Karpas-422 (cell line): ENCODE data around the gene PCDHB11. TPM values are rescaled to one million over a fixed set of nuclear protein-coding genes. Genes with fewer than 3 reads are reported as not detected.
"Not testable (repeated sequence)": the region's sequence is repeated elsewhere in the genome, so short reads cannot be mapped to it uniquely, and the experiment has no call there.

Experiments
- DNase-seq: peaks from one replicate; pipeline ENCODE4 v3.0.0-alpha.2; 2015
- H2AFZ ChIP-seq: fragments of 200-600 bp; sonication (generic); 2 replicates; pipeline ENCODE4 v1.6.1; 2014; ENCODE audit warnings: antibody characterized with exemption, low read length, mixed read lengths
- H3K27ac ChIP-seq: fragments of 200-600 bp; sonication (generic); 2 replicates; pipeline ENCODE4 v1.5.1; 2014; ENCODE audit warnings: mild to moderate bottlenecking, low read length, moderate library complexity
- H3K27me3 ChIP-seq: fragments of 200-600 bp; sonication (generic); 2 replicates; pipeline ENCODE4 v1.6.1; 2014; ENCODE audit warnings: low read length, mixed read lengths
- H3K36me3 ChIP-seq: fragments of 200-600 bp; sonication (generic); 2 replicates; pipeline ENCODE4 v1.6.1; 2014; ENCODE audit warnings: low read length, mixed read lengths; ENCODE audit not compliant: insufficient read depth
- H3K4me1 ChIP-seq: fragments of 200-600 bp; sonication (generic); 2 replicates; pipeline ENCODE4 v1.6.1; 2014; ENCODE audit warnings: mild to moderate bottlenecking, low read length, mixed read lengths
- H3K4me2 ChIP-seq: fragments of 200-600 bp; sonication (generic); 2 replicates; pipeline ENCODE4 v1.6.1; 2014; ENCODE audit warnings: low read length, low read depth, mild to moderate bottlenecking; ENCODE audit not compliant: poor library complexity, severe bottlenecking
- H3K4me3 ChIP-seq: fragments of 200-600 bp; sonication (generic); 2 replicates; pipeline ENCODE4 v1.5.1; 2014; ENCODE audit warnings: mild to moderate bottlenecking, antibody characterized with exemption, low read length, mixed read lengths
- H3K79me2 ChIP-seq: fragments of 200-600 bp; sonication (generic); 2 replicates; pipeline ENCODE4 v1.6.1; 2014; ENCODE audit warnings: mild to moderate bottlenecking, low read length, mixed read lengths
- H3K9ac ChIP-seq: fragments of 200-600 bp; sonication (generic); 2 replicates; pipeline ENCODE4 v1.6.0; 2014; ENCODE audit warnings: low read length
- H3K9me2 ChIP-seq: fragments of 200-600 bp; sonication (generic), shearing (Covaris generic); replicated peaks from 2 replicates; pipeline ENCODE4 v1.6.0; 2014; ENCODE audit warnings: mild to moderate bottlenecking, low read length, moderate library complexity; ENCODE audit not compliant: insufficient read depth
- H3K9me3 ChIP-seq: fragments of 300-700, 200-600 bp; sonication (generic); 2 replicates; pipeline ENCODE4 v1.6.1; 2014; ENCODE audit warnings: low read length, mixed read lengths
- H4K20me1 ChIP-seq: fragments of 200-600 bp; sonication (generic); 2 replicates; pipeline ENCODE4 v1.6.1; 2014; ENCODE audit warnings: mild to moderate bottlenecking, antibody characterized with exemption, low read length, low read depth; ENCODE audit not compliant: insufficient read depth
- total RNA-seq: library from RNA; depleted of rRNA; stranded (reverse); fragments of >200 nt; shearing (Covaris generic); gene quantifications from 2 replicates; pipeline ENCODE4 v1.2.3, GENCODE V29; 2014; ENCODE audit warnings: low replicate concordance

PCDHB11 gene
- total RNA-seq, 1 experiment from 2014 or later, result not detected

DNA sequence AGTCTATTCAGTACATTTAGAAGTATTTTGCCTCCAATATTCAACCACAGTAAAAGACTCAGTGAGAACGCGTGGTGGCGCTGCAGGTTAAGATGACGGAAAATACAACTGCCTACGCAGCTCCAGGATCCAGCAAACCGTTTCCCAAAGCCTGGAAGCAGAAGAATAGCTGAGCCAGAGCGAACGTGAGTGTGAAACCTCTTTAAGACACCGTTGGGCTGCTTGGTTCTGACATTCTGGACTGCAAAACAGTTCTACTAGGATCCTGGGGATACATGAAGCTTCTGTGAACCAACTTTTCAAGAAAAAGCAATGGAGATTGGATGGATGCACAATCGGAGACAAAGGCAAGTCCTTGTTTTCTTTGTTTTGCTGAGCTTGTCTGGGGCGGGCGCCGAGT is 17.2 kb upstream of the PCDHB11 start, which contains the start of gene PCDHB16:
Gene PCDHB16 (plus strand): TSS at position 140 of the 400 bp plus-strand sequence. CDS start 173 bp downstream, at position 313.
- Histone ChIP-seq H3K4me3 (no peak within 1 kb of the TSS), H3K9me3 (no peaks in the 10 kb centered on the region), H4K20me1 (no peaks in the 10 kb centered on the region), H2AFZ (no peak within 1 kb of the TSS), H3K4me2 (no peak within 1 kb of the TSS), H3K79me2 (no peaks in the 10 kb centered on the region), H3K27ac (no peak within 1 kb of the TSS), H3K9ac (no peak within 1 kb of the TSS), H3K27me3 (no peaks in the 10 kb centered on the region), H3K36me3 (no peaks in the 10 kb centered on the region), H3K4me1 (no peaks in the 10 kb centered on the region), H3K9me2 (no peaks in the 10 kb centered on the region)
- peak; percentile 68 for DNase-seq

DNA sequence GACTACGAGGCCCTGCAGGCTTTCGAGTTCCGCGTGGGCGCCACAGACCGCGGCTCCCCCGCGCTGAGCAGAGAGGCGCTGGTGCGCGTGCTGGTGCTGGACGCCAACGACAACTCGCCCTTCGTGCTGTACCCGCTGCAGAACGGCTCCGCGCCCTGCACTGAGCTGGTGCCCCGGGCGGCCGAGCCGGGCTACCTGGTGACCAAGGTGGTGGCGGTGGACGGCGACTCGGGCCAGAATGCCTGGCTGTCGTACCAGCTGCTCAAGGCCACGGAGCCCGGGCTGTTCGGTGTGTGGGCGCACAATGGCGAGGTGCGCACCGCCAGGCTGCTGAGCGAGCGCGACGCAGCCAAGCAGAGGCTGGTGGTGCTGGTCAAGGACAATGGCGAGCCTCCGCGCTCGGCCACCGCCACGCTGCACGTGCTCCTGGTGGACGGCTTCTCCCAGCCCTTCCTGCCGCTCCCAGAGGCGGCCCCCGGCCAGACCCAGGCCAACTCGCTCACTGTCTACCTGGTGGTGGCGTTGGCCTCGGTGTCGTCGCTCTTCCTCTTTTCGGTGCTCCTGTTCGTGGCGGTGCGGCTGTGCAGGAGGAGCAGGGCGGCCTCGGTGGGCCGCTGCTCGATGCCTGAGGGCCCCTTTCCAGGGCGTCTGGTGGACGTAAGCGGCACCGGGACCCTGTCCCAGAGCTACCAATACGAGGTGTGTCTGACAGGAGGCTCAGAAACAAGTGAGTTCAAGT is 15.1 kb upstream of the PCDHB11 start:
- H3K36me3 ChIP-seq, H2AFZ ChIP-seq, H3K79me2 ChIP-seq, H3K9me3 ChIP-seq, H3K4me1 ChIP-seq, DNase-seq, H3K27ac ChIP-seq, H3K9me2 ChIP-seq, H3K9ac ChIP-seq, H3K27me3 ChIP-seq, H3K4me3 ChIP-seq, H3K4me2 ChIP-seq, H4K20me1 ChIP-seq: not testable (repeated sequence)

DNA sequence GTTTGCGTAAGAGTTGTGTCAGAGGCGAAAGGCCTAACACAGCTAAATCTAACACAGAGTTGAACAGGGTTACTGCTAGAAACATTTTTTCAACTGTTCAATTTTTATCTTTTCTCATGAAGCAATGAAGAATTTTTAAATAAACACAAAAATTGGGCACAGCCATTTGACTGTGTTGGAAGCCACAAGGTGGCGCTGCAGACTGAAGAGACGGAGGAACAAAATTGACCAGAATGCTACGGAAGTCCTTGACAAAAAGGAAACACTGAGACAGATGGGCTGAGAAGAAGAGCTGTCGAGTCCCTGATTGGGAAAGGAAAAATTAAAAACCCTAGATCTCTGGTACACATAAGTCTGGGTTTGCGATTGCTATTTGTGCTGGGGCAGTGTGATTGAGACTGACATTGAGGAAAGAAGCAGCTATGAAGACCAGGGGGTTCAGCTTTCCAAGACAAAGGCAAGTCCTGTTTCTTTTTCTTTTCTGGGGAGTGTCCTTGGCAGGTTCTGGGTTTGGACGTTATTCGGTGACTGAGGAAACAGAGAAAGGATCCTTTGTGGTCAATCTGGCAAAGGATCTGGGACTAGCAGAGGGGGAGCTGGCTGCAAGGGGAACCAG is 12.4 kb upstream of the PCDHB11 start, which contains the start of gene PCDHB9:
Gene PCDHB9 (plus strand): TSS at position 265 of the 616 bp plus-strand sequence. CDS start 158 bp downstream, at position 423.
- DNase-seq, result peak; percentile 76
- H3K36me3 ChIP-seq, result no peaks in the 10 kb centered on the region
- H2AFZ ChIP-seq, result peak within 1 kb of the TSS; percentile 62; the same call in 1 of the 2 replicates
- H3K79me2 ChIP-seq, result no peaks in the 10 kb centered on the region
- H3K9ac ChIP-seq, result peak within 1 kb of the TSS; percentile 19; the same call in 1 of the 2 replicates
- no peaks in the 10 kb centered on the region for H3K4me1 ChIP-seq
- no peaks in the 10 kb centered on the region for H4K20me1 ChIP-seq
- no peaks in the 10 kb centered on the region for H3K9me3 ChIP-seq
- no peak within 1 kb of the TSS for H3K4me3 ChIP-seq
- H3K27me3 ChIP-seq, result no peaks in the 10 kb centered on the region
- H3K4me2 ChIP-seq, result no peak within 1 kb of the TSS
- H3K27ac ChIP-seq, result no peak within 1 kb of the TSS
- H3K9me2 ChIP-seq, result no peaks in the 10 kb centered on the region

DNA sequence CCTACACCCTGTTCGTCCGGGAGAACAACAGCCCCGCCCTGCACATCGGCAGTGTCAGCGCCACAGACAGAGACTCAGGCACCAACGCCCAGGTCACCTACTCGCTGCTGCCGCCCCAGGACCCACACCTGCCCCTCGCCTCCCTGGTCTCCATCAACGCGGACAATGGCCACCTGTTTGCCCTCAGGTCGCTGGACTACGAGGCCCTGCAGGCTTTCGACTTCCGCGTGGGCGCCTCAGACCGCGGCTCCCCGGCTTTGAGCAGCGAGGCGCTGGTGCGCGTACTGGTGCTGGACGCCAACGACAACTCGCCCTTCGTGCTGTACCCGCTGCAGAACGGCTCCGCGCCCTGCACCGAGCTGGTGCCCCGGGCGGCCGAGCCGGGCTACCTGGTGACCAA is 10.7 kb upstream of the PCDHB11 start:
- H3K9me2 ChIP-seq, H4K20me1 ChIP-seq, H3K36me3 ChIP-seq, H3K9ac ChIP-seq, DNase-seq, H3K27ac ChIP-seq, H3K4me2 ChIP-seq, H3K79me2 ChIP-seq, H3K4me3 ChIP-seq, H3K9me3 ChIP-seq, H3K27me3 ChIP-seq, H3K4me1 ChIP-seq, H2AFZ ChIP-seq: not testable (repeated sequence)

DNA sequence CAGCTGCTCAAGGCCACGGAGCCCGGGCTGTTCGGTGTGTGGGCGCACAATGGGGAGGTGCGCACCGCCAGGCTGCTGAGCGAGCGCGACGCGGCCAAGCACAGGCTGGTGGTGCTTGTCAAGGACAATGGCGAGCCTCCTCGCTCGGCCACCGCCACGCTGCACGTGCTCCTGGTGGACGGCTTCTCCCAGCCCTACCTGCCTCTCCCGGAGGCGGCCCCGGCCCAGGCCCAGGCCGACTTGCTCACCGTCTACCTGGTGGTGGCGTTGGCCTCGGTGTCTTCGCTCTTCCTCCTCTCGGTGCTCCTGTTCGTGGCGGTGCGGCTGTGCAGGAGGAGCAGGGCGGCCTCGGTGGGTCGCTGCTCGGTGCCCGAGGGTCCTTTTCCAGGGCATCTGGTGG is 10.3 kb upstream of the PCDHB11 start:
- not testable (repeated sequence) for H3K4me2 ChIP-seq, H3K79me2 ChIP-seq, H3K9me2 ChIP-seq, H3K27me3 ChIP-seq, H3K9me3 ChIP-seq, H3K4me1 ChIP-seq, H3K27ac ChIP-seq, DNase-seq, H3K36me3 ChIP-seq, H3K9ac ChIP-seq, H3K4me3 ChIP-seq, H2AFZ ChIP-seq, H4K20me1 ChIP-seq

DNA sequence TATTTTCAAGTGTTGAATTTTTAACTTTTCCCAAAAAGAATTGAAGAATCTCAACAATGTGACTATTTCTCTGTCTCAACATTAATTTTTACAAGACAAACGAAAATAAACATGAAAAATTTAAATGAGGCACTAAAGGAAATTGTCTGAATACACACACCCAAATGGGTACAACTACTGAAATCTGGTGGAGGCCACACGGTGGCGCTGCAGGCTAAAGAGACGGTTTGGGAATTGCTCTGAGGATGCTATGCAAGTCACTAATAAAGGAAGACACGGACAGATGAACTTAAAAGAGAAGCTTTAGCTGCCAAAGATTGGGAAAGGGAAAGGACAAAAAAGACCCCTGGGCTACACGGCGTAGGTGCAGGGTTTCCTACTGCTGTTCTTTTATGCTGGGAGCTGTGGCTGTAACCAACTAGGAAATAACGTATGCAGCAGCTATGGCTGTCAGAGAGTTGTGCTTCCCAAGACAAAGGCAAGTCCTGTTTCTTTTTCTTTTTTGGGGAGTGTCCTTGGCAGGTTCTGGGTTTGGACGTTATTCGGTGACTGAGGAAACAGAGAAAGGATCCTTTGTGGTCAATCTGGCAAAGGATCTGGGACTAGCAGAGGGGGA is 7.2 kb upstream of the PCDHB11 start, which contains the start of gene PCDHB10:
Gene PCDHB10 (plus strand): TSS at position 244 of the 616 bp plus-strand sequence. CDS start 200 bp downstream, at position 444.
- Histone ChIP-seq H3K4me1 (no peaks in the 10 kb centered on the region), H3K27ac (no peak within 1 kb of the TSS), H3K9me3 (peaks cover 9% of the 10 kb centered on the region; the same call in 1 of the 2 replicates), H3K36me3 (no peaks in the 10 kb centered on the region), H2AFZ (no peak within 1 kb of the TSS), H4K20me1 (no peaks in the 10 kb centered on the region), H3K9ac (no peak within 1 kb of the TSS), H3K27me3 (no peaks in the 10 kb centered on the region), H3K4me2 (no peak within 1 kb of the TSS), H3K79me2 (no peaks in the 10 kb centered on the region), H3K9me2 (no peaks in the 10 kb centered on the region), H3K4me3 (no peak within 1 kb of the TSS)
- peak; percentile 83 for DNase-seq

DNA sequence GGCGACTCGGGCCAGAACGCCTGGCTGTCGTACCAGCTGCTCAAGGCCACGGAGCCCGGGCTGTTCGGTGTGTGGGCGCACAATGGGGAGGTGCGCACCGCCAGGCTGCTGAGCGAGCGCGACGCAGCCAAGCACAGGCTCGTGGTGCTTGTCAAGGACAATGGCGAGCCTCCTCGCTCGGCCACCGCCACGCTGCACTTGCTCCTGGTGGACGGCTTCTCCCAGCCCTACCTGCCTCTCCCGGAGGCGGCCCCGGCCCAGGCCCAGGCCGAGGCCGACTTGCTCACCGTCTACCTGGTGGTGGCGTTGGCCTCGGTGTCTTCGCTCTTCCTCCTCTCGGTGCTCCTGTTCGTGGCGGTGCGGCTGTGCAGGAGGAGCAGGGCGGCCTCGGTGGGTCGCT is 5.1 kb upstream of the PCDHB11 start:
- not testable (repeated sequence) for H3K4me3 ChIP-seq, H3K9ac ChIP-seq, H3K27me3 ChIP-seq, H3K9me3 ChIP-seq, H3K4me2 ChIP-seq, H4K20me1 ChIP-seq, H3K36me3 ChIP-seq, H2AFZ ChIP-seq, H3K9me2 ChIP-seq, H3K4me1 ChIP-seq, H3K27ac ChIP-seq, H3K79me2 ChIP-seq, DNase-seq

DNA sequence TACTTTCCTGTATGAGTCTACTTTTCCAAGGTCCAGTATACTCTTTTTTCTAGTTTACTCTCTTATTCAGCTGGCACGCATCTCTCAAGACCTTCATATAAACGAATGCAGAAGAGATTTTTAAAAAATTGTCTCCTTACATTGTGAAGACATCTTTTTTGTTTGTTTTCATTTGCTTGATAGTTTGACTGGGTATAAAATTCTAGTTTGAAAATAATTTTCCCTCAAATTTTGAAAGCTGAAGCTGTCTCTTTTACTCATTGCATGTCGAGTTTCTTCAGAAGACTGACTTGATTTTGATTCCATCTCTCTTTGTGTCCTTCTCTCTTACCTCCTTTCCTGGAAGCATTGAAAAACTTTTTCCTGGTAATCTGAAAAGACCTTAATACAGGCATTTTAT is 3.1 kb upstream of the PCDHB11 start:
- Histone ChIP-seq H3K9me3 (peaks cover 9% of the 10 kb centered on the region; the same call in 1 of the 2 replicates), H3K4me2 (no peak overlapping the region)

More for the DNA sequence above, 3.1 kb upstream of the PCDHB11 start:
- Histone ChIP-seq H4K20me1 (no peaks in the 10 kb centered on the region), H3K4me3 (no peak overlapping the region), H3K9ac (no peak overlapping the region), H3K79me2 (no peaks in the 10 kb centered on the region), H3K4me1 (no peaks in the 10 kb centered on the region), H3K27ac (no peak overlapping the region), H3K36me3 (no peaks in the 10 kb centered on the region), H3K27me3 (no peaks in the 10 kb centered on the region), H3K9me2 (no peaks in the 10 kb centered on the region), H2AFZ (no peak overlapping the region)
- DNase-seq, result no peak
